GM18868 (cell line): ENCODE data around the gene CHPF.

ENCODE experiments used
- ATAC-seq: cut with Tn5 transposase; IDR thresholded peaks from one replicate; pipeline ENCODE4 v1.9.1; 2021; ENCODE audit warnings: mild to moderate bottlenecking, moderate library complexity; ENCODE audit not compliant: unreplicated experiment

CHPF gene

GRCh38 chr2:219552382-219553167, 9.0 kb upstream of the CHPF start:
- peak; percentile 90 for ATAC-seq

GRCh38 chr2:219551441-219552381, 8.1 kb upstream of the CHPF start:
- peak; percentile 16 for ATAC-seq

- ATAC-seq: no peak
Measured at GRCh38 chr2:219549619-219550018, 6.0 kb upstream of the CHPF start.

GRCh38 chr2:219548990-219549389, 5.4 kb upstream of the CHPF start:
- ATAC-seq: no peak

GRCh38 chr2:219547621-219548020, 4.0 kb upstream of the CHPF start:
- ATAC-seq: no peak

- ATAC-seq: no peak
Measured at GRCh38 chr2:219545943-219546352, 2.3 kb upstream of the CHPF start.

GRCh38 chr2:219545295-219545942, 1.8 kb upstream of the CHPF start:
- ATAC-seq: no peak

GRCh38 chr2:219544567-219544966, 958 bp upstream of the CHPF start:
- ATAC-seq: no peak

- peak; percentile 37 for ATAC-seq
Measured at GRCh38 chr2:219542931-219543595, 546 bp downstream of the CHPF start.

GRCh38 chr2:219541611-219542180, 1.9 kb downstream of the CHPF start:
- peak; percentile 63 for ATAC-seq

GRCh38 chr2:219540784-219541504, 2.7 kb downstream of the CHPF start:
- no peak for ATAC-seq

- no peak for ATAC-seq
Measured at GRCh38 chr2:219539926-219540678, 3.5 kb downstream of the CHPF start.

GRCh38 chr2:219538956-219539788, 4.4 kb downstream of the CHPF start:
- ATAC-seq: no peak

GRCh38 chr2:219538504-219538951, 5.1 kb downstream of the CHPF start:
- ATAC-seq: no peak

- no peak for ATAC-seq
Measured at GRCh38 chr2:219537657-219538488, 5.7 kb downstream of the CHPF start.

GRCh38 chr2:219536967-219537366, 6.6 kb downstream of the CHPF start:
- no peak for ATAC-seq

GRCh38 chr2:219536425-219536824, 7.2 kb downstream of the CHPF start:
- ATAC-seq: no peak
